ENCODE measurements around the gene SSTR4.
"Not testable (repeated sequence)": the region's sequence is repeated elsewhere in the genome, so short reads cannot be mapped to it uniquely, and the experiment has no call there.

Gene SSTR4

GRCh38 chr20:23034721-23035671 lies at the start of gene SSTR4:
Gene SSTR4 (plus strand): TSS chr20:23035312. CDS start chr20:23035484, 172 bp downstream.
- DNase-seq (ENCODE audit: low read depth) = no peak
- TF ChIP-seq CTCF (IDR thresholded peaks at IDR 0.05; ENCODE audit: insufficient read depth, low read depth, low read length, missing control alignments) = no peak
- no peak within 1 kb of the TSS for H3K4me3 ChIP-seq (ENCODE audit: low read depth, low read length)

GRCh38 chr20:22986601-22987000 lies 48.5 kb upstream of the SSTR4 start:
- TF ChIP-seq CTCF (IDR thresholded peaks at IDR 0.05; ENCODE audit: insufficient read depth, low read depth, low read length, missing control alignments) = no peak
- no peak for DNase-seq (ENCODE audit: low read depth)
- H3K4me3 ChIP-seq (ENCODE audit: low read depth, low read length) = no peak overlapping the region

GRCh38 chr20:22991424-22991823 lies 43.7 kb upstream of the SSTR4 start:
- not testable (repeated sequence) for DNase-seq (ENCODE audit: low read depth); H3K4me3 ChIP-seq (ENCODE audit: low read depth, low read length)

- H3K4me3 ChIP-seq (ENCODE audit: low read depth, low read length) = no peak overlapping the region
- no peak for DNase-seq (ENCODE audit: low read depth)
- TF ChIP-seq CTCF (IDR thresholded peaks at IDR 0.05; ENCODE audit: insufficient read depth, low read depth, low read length, missing control alignments) = no peak
Observed at GRCh38 chr20:22993823-22994222, 41.3 kb upstream of the SSTR4 start.

GRCh38 chr20:22995923-22996322 lies 39.2 kb upstream of the SSTR4 start:
- H3K4me3 ChIP-seq (ENCODE audit: low read depth, low read length) = no peak overlapping the region
- no peak for TF ChIP-seq CTCF (IDR thresholded peaks at IDR 0.05; ENCODE audit: insufficient read depth, low read depth, low read length, missing control alignments)

GRCh38 chr20:22998476-22998875 lies 36.6 kb upstream of the SSTR4 start:
- no peak for TF ChIP-seq CTCF (IDR thresholded peaks at IDR 0.05; ENCODE audit: insufficient read depth, low read depth, low read length, missing control alignments)
- no peak for DNase-seq (ENCODE audit: low read depth)
- no peak overlapping the region for H3K4me3 ChIP-seq (ENCODE audit: low read depth, low read length)

More at GRCh38 chr20:22995923-22996322, 39.2 kb upstream of the SSTR4 start:
- DNase-seq (ENCODE audit: low read depth) = no peak

- H3K4me3 ChIP-seq (ENCODE audit: low read depth, low read length) = no peak overlapping the region
- no peak for DNase-seq (ENCODE audit: low read depth)
- no peak for TF ChIP-seq CTCF (IDR thresholded peaks at IDR 0.05; ENCODE audit: insufficient read depth, low read depth, low read length, missing control alignments)
Observed at GRCh38 chr20:22999756-23000155, 35.4 kb upstream of the SSTR4 start.
